ENCODE data around the gene KNL1. TPM values are rescaled to one million over a fixed set of nuclear protein-coding genes. Genes with fewer than 3 reads are reported as not detected.
A peak's percentile ranks its signal among the peaks of the same experiment; 100 is the strongest.

KNL1 gene
- total RNA-seq, 1 experiment from 2014 or later, result 19.7 TPM

DNA sequence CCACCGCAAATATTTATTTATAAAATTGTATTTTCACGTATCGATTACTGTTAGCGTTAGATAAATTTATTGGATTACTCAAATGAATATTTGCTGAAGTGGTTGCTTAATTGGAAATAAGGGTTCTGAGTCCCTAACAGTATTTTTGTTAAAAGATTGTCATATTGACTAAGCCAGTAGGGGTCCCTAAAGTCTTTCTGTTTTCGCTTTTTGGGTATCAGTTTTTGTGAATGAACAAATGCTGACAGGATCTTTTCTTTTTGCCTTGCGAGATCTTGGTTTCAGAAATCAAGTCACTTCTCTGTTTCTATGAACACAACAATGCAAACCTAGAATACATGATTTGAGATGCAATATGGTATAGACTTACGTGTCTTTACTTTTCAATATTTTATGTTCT is 108.0 kb downstream of the KNL1 start:
- Histone ChIP-seq H4K5ac (ENCODE audit: insufficient read length, low read depth, low read length) (no peak overlapping the region), H2AK5ac (ENCODE audit: insufficient read length, low read length) (no peak overlapping the region), H3K4me2 (ENCODE audit: insufficient read depth, insufficient read length, low read length) (no peak overlapping the region), H4K8ac (replicated peaks; ENCODE audit: insufficient read length, low read depth, low read length) (no peak overlapping the region), H3K56ac (ENCODE audit: insufficient read length, low read depth, low read length) (no peak overlapping the region), H2AFZ (ENCODE audit: low read length) (no peak overlapping the region), H2BK20ac (ENCODE audit: low read depth, low read length, poor library complexity, severe bottlenecking) (no peak overlapping the region), H3K23ac (ENCODE audit: insufficient read length, low read depth, low read length) (no peak overlapping the region), H2BK12ac (ENCODE audit: insufficient read length, low read depth, low read length) (no peak overlapping the region), H3T11ph (ENCODE audit: low read length) (no peak overlapping the region), H2BK120ac (ENCODE audit: low read depth, low read length, poor library complexity, severe bottlenecking) (no peak overlapping the region), H2BK15ac (ENCODE audit: low read depth, low read length) (no peak overlapping the region), H3K18ac (ENCODE audit: insufficient read length, low read depth, low read length) (no peak overlapping the region), H3K9me3 (ENCODE audit: control insufficient read depth, low read depth, low read length) (no peaks in the 10 kb centered on the region), H3K23me2 (ENCODE audit: insufficient read length, low read depth, low read length, poor library complexity, severe bottlenecking) (no peaks in the 10 kb centered on the region), H4K20me1 (ENCODE audit: control insufficient read depth, insufficient read depth, insufficient read length) (no peaks in the 10 kb centered on the region), H3K79me2 (ENCODE audit: insufficient read depth, low read length) (no peaks in the 10 kb centered on the region), H2BK5ac (ENCODE audit: insufficient read length, low read length) (no peak overlapping the region), H4K91ac (ENCODE audit: insufficient read length, low read depth, low read length) (no peak overlapping the region), H3K27me3 (ENCODE audit: insufficient read depth, low read length) (no peaks in the 10 kb centered on the region), H3K27ac (ENCODE audit: insufficient read length, low read depth, low read length) (no peak overlapping the region), H3K14ac (ENCODE audit: insufficient read depth, low read length) (no peak overlapping the region), H3K79me1 (ENCODE audit: insufficient read depth, low read depth, low read length, poor library complexity, severe bottlenecking) (no peaks in the 10 kb centered on the region), H3K4me1 (ENCODE audit: insufficient read depth, low read length) (no peaks in the 10 kb centered on the region), H3K4ac (ENCODE audit: low read depth, low read length) (no peak overlapping the region), H3K9ac (ENCODE audit: extremely low read depth, insufficient read length, low read length) (no peak overlapping the region)
- TF ChIP-seq, protein P1, sequence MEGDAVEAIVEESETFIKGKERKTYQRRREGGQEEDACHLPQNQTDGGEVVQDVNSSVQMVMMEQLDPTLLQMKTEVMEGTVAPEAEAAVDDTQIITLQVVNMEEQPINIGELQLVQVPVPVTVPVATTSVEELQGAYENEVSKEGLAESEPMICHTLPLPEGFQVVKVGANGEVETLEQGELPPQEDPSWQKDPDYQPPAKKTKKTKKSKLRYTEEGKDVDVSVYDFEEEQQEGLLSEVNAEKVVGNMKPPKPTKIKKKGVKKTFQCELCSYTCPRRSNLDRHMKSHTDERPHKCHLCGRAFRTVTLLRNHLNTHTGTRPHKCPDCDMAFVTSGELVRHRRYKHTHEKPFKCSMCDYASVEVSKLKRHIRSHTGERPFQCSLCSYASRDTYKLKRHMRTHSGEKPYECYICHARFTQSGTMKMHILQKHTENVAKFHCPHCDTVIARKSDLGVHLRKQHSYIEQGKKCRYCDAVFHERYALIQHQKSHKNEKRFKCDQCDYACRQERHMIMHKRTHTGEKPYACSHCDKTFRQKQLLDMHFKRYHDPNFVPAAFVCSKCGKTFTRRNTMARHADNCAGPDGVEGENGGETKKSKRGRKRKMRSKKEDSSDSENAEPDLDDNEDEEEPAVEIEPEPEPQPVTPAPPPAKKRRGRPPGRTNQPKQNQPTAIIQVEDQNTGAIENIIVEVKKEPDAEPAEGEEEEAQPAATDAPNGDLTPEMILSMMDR (conservative IDR thresholded peaks at IDR 0.05), result peak; percentile 32; the same call in 2 of the 3 replicates
- Mint-ChIP-seq H3K4me1 (no peaks in the 10 kb centered on the region), H3K27ac (no peak overlapping the region), H3K4me3 (no peak overlapping the region), H3K27me3 (ENCODE audit: low read depth) (no peaks in the 10 kb centered on the region; the same call in 1 of the 2 replicates), H3K9me3 (no peaks in the 10 kb centered on the region; a peak in 1 of 5 replicates), H3K36me3 (ENCODE audit: insufficient read depth in 1 of 3, low read depth in 3 of 3) (peaks cover 20 to 73% (median 72%) of the 10 kb centered on the region in 3 experiments; a peak in 6 of 7 replicates)
- WGBS (ENCODE audit: extremely low coverage, insufficient read length, low lambda C conversion rate), result 100% methylated on average over 3 of the region's 7 CpGs
- DNase-seq, result no peak
